Activated naive CD4-positive, alpha-beta T cell treated with anti-CD3 and anti-CD28 coated beads, Interleukin-2, amount 50 U/mL, for 16 hours (primary cell): ENCODE results near the gene TEKT1.
A peak's percentile ranks its signal among the peaks of the same experiment; 100 is the strongest.

ENCODE experiments used
- DNase-seq: peaks from one replicate; pipeline ENCODE4 v3.0.0-alpha.2; 2020

Gene TEKT1

DNA sequence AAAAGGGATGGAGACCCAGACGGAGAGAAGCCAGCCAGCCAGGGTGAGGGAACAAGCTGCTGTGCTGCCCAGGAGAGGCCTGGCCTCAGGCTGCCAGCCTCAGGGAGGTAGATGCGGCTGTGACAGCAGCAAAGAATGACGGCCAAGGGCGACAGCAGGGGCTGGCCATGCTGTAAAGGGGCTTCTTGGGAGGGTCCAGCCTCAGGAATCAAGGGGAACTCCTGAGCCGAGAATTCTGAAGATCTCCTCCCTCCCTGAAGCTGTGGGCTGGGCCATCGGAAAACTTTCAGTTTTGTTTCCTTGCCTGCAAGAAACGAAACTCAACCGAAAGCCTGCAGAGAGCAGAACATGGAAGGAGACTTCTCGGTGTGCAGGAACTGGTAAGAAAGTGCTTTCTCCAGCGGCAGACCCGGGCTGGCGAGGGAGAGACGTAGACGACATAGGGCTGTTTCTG lies 75.8 kb downstream of the TEKT1 start, which contains the start of gene XAF1:
Gene XAF1 (plus strand): TSS at position 316 of the 454 bp plus-strand sequence. CDS start 33 bp downstream, at position 349.
- DNase-seq = peak; percentile 38

DNA sequence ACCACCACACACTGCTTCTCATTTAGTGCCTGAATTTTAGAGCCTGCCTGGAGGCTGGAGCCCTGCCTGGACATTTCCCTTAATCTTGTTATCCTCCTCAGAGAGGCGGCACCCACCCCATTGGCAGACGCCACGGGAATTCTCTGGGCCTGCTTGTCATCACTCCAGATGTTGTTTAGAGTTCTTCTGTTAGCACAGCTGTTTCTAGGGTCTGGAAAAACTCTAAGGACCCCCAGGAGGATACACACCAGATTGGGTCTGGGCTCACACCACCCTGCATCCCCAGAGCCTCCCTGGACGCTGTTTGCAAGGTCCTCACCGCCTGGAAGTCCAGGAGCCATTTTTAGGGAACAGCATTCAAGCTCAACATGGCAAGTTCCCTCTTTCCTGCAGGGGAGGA lies 76.2 kb downstream of the TEKT1 start:
- no peak for DNase-seq

DNA sequence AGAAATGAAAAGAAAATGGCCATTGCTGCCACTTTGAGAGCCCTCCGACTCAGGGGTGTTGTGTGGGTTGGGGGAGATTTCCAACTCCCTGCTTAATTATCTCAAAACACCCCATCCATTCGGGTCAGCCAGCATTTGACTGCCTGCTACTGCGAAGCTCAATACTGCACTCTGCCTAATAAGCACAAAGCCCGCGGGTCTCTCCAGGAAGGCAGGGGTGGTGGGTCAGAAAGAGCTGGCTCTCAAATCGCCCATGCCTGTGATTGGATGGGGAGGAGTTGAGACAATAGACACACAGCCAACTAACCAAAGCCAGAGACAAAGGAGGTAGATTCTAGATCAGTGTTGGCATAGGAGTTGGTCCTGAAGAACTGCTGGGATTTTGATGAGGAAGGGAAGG lies 78.0 kb downstream of the TEKT1 start:
- no peak for DNase-seq

DNA sequence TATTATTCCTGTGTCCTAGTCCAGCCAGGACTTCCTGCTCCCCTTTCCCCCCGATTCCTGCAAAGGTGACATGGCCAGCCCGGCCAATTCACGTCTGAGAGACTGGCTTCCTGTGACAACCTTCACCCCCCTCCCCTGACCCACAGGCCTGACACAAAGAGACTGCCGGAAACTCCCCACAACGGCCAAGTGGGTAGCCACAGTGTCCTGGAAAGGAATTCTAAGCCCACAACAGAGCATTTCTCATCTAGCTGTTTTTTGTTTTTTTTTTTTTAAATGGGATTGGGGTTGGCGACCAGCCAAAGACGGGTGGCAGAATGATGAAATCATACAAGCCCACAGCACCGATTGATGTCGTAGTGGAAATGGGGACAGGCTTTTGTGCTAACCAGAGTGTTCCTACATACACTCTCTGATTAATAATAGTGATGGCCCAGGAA lies 78.5 kb downstream of the TEKT1 start:
- DNase-seq = no peak

DNA sequence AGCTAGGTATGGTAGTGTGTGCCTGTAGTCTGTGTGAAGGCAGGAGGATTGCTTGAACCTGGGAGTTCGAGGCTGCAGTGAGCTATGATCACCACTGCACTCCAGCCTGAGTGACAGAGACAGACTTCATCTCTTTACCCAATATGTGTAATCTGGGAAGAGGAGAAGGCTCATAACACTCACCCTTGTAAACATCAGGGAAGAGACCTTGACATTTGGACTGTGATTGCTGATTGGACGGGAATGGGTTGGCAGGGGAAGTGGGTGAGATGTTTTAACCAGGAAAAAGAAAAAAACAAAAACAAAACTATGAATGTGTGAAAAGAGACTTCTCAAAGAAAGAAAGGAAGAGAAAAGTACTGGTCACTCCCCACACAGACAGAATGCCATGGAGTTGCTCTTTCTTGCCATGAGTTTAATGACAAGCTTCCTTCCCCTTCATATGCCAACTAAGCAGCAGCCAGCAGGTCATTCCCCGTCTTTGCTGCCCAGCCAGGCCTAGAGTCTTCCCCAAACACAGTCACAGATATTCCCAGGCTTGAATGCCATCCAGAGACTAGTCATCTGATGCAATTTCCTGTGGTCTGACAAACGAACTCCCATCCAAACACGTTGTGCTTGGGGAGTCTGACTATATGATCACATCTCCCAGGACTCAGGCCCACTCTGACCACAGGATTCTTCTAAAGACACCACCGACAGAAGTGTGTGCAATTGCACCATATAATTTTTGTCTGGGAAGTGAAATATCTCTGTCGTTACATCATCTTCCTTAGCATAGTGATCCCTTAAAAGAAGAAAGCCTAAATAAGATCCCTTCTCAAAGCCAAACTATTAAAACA lies 79.2 kb downstream of the TEKT1 start:
- no peak for DNase-seq

- DNase-seq = no peak
Measured at GRCh38 chr17:6749519-6749918, 82.0 kb downstream of the TEKT1 start.

- no peak for DNase-seq
Measured at GRCh38 chr17:6748617-6749016, 82.9 kb downstream of the TEKT1 start.
